ENCODE results near the gene SLIT3. TPM values are rescaled to one million over a fixed set of nuclear protein-coding genes. Genes with fewer than 3 reads are reported as not detected.

Gene SLIT3
- total RNA-seq, 1 experiment from 2014 or later: 0.92 TPM

- Histone ChIP-seq H3K56ac (ENCODE audit: insufficient read length, low read depth, low read length) (no peak overlapping the region), H3K9me3 (ENCODE audit: control insufficient read depth, low read depth, low read length) (no peaks in the 10 kb centered on the region), H3K27ac (ENCODE audit: insufficient read length, low read depth, low read length) (no peak overlapping the region), H3K79me1 (ENCODE audit: insufficient read depth, low read depth, low read length, poor library complexity, severe bottlenecking) (no peaks in the 10 kb centered on the region), H3K18ac (ENCODE audit: insufficient read length, low read depth, low read length) (no peak overlapping the region), H3K79me2 (ENCODE audit: insufficient read depth, low read length) (no peaks in the 10 kb centered on the region), H3K23me2 (ENCODE audit: insufficient read length, low read depth, low read length, poor library complexity, severe bottlenecking) (no peaks in the 10 kb centered on the region), H2AFZ (ENCODE audit: low read length) (no peak overlapping the region), H2AK5ac (ENCODE audit: insufficient read length, low read length) (no peak overlapping the region), H3K4me1 (ENCODE audit: insufficient read depth, low read length) (no peaks in the 10 kb centered on the region), H4K5ac (ENCODE audit: insufficient read length, low read depth, low read length) (no peak overlapping the region), H2BK15ac (ENCODE audit: low read depth, low read length) (no peak overlapping the region), H3K14ac (ENCODE audit: insufficient read depth, low read length) (no peak overlapping the region), H3K4me2 (ENCODE audit: insufficient read depth, insufficient read length, low read length) (no peak overlapping the region), H3T11ph (ENCODE audit: low read length) (no peak overlapping the region), H3K23ac (ENCODE audit: insufficient read length, low read depth, low read length) (no peak overlapping the region), H2BK12ac (ENCODE audit: insufficient read length, low read depth, low read length) (no peak overlapping the region), H3K27me3 (ENCODE audit: insufficient read depth, low read length) (no peaks in the 10 kb centered on the region; the same call in 1 of the 2 replicates), H4K91ac (ENCODE audit: insufficient read length, low read depth, low read length) (no peak overlapping the region), H2BK20ac (ENCODE audit: low read depth, low read length, poor library complexity, severe bottlenecking) (no peak overlapping the region), H4K20me1 (ENCODE audit: control insufficient read depth, insufficient read depth, insufficient read length) (no peaks in the 10 kb centered on the region), H2BK5ac (ENCODE audit: insufficient read length, low read length) (no peak overlapping the region), H3K9ac (ENCODE audit: extremely low read depth, insufficient read length, low read length) (no peak overlapping the region), H3K4ac (ENCODE audit: low read depth, low read length) (no peak overlapping the region), H2BK120ac (ENCODE audit: low read depth, low read length, poor library complexity, severe bottlenecking) (no peak overlapping the region), H4K8ac (replicated peaks; ENCODE audit: insufficient read length, low read depth, low read length) (no peak overlapping the region)
- H3K4me3 Mint-ChIP-seq: no peak overlapping the region
- H3K36me3 Mint-ChIP-seq (ENCODE audit: insufficient read depth in 1 of 3, low read depth in 3 of 3): no peaks in the 10 kb centered on the region
- DNase-seq: no peak
- H3K27me3 Mint-ChIP-seq (ENCODE audit: low read depth): peaks cover 4% of the 10 kb centered on the region
- WGBS (ENCODE audit: extremely low coverage, insufficient read length, low lambda C conversion rate): no CpG with 5 or more reads among the region's 2 CpGs
- H3K27ac Mint-ChIP-seq: peak overlapping the region in 1 of 3 experiments; percentile 2; a peak in 1 of 7 replicates
- peaks cover 2 to 3% of the 10 kb centered on the region in 2 experiments; a peak in 1 of 4 replicates for H3K4me1 Mint-ChIP-seq
- TF ChIP-seq CTCF (conservative IDR thresholded peaks at IDR 0.05): no peak
- H3K9me3 Mint-ChIP-seq: no peaks in the 10 kb centered on the region
These were observed 598.4 kb downstream of the SLIT3 start for GRCh38 chr5:168702511-168702910.
